ENCODE measurements around the gene LEMD1.

- no peak for TF ChIP-seq CTCF (IDR thresholded peaks at IDR 0.05)
- no peak for TF ChIP-seq POLR2A (IDR thresholded peaks at IDR 0.05)
- no peak for TF ChIP-seq EP300 (IDR thresholded peaks at IDR 0.05)
These were observed 81.2 kb downstream of the LEMD1 start for GRCh38 chr1:205340676-205341075.

All from suprapubic skin (tissue), 3 donors.